Suprapubic skin (tissue), 4 donors: ENCODE measurements around the gene DST. TPM values are rescaled to one million over a fixed set of nuclear protein-coding genes. Genes with fewer than 3 reads are reported as not detected.

Source experiments
- DNase-seq, 2 donors: peaks; one replicate each; pipeline ENCODE4 v3.0.0-alpha.2; 2019; ENCODE audit warnings: low spot score in 2 of 2
- H3K27ac ChIP-seq: fragments of 200-600 bp; sonication (generic); one replicate; pipeline ENCODE4 v1.5.1; 2019
- H3K27me3 ChIP-seq: fragments of 200-600 bp; sonication (generic); one replicate; pipeline ENCODE4 v1.5.1; 2019
- H3K36me3 ChIP-seq: fragments of 200-600 bp; sonication (generic); one replicate; pipeline ENCODE4 v1.5.1; 2019
- H3K4me1 ChIP-seq: fragments of 200-600 bp; sonication (generic); one replicate; pipeline ENCODE4 v1.5.1; 2019
- H3K4me3 ChIP-seq: fragments of 200-600 bp; sonication (generic); one replicate; pipeline ENCODE4 v1.5.1; 2019; ENCODE audit warnings: mild to moderate bottlenecking
- H3K9me3 ChIP-seq: fragments of 200-600 bp; sonication (generic); one replicate; pipeline ENCODE4 v1.5.1; 2019
- EP300 ChIP-seq: sonication (generic); formaldehyde crosslinking; IDR thresholded peaks from one replicate; pipeline ENCODE4 v1.6.1; 2017; ENCODE audit warnings: antibody characterized with exemption
- POLR2A ChIP-seq, 2 donors: fragments of 450-650 bp; IDR thresholded peaks; one replicate each; pipeline ENCODE4 v1.6.1; 2017; ENCODE audit warnings: antibody characterized with exemption in 2 of 2, mild to moderate bottlenecking in 2 of 2, moderate library complexity in 2 of 2
- POLR2AphosphoS5 ChIP-seq, 3 donors: sonication (generic); formaldehyde crosslinking; IDR thresholded peaks; one replicate each; pipeline ENCODE4 v1.6.1; 2017; ENCODE audit warnings: antibody characterized with exemption in 3 of 3
- WGBS: methylation state at CpG from one replicate; pipeline ENCODE4 v1.1.5; 2018; 5-methylcytosine and 5-hydroxymethylcytosine counted together
- total RNA-seq, 4 donors: library from RNA; depleted of rRNA; stranded (reverse); fragments of >200 nt; gene quantifications; one replicate each; pipeline ENCODE4 v1.1.0, GENCODE V29; 2016
- TF ChIP-seq, protein P1 (sequence below), 2 donors: fragments of 200-600 bp in 1 of 2; fragments of 450-650 bp in 1 of 2; sonication (generic) in 1 of 2; IDR thresholded peaks; one replicate each; pipeline ENCODE4 v1.5.1; 2016 to 2019; ENCODE audit warnings: antibody characterized with exemption in 2 of 2, mild to moderate bottlenecking in 1 of 2, moderate library complexity in 1 of 2

Gene DST
- total RNA-seq, 4 donors from 2014 or later = 637 to 1,048 (median 751) TPM

GRCh38 chr6:56593801-56594318, 48.8 kb downstream of the DST start:
- DNase-seq = no peak
- Histone ChIP-seq H3K4me1 (peaks cover 14% of the 10 kb centered on the region), H3K27ac (no peak overlapping the region), H3K27me3 (no peaks in the 10 kb centered on the region), H3K9me3 (no peaks in the 10 kb centered on the region), H3K4me3 (no peak overlapping the region), H3K36me3 (peaks cover 44% of the 10 kb centered on the region)
- TF ChIP-seq POLR2A (IDR thresholded peaks at IDR 0.05) = no peak
- no peak for TF ChIP-seq EP300
- no peak for TF ChIP-seq POLR2AphosphoS5 (IDR thresholded peaks at IDR 0.05)
- TF ChIP-seq, protein P1, sequence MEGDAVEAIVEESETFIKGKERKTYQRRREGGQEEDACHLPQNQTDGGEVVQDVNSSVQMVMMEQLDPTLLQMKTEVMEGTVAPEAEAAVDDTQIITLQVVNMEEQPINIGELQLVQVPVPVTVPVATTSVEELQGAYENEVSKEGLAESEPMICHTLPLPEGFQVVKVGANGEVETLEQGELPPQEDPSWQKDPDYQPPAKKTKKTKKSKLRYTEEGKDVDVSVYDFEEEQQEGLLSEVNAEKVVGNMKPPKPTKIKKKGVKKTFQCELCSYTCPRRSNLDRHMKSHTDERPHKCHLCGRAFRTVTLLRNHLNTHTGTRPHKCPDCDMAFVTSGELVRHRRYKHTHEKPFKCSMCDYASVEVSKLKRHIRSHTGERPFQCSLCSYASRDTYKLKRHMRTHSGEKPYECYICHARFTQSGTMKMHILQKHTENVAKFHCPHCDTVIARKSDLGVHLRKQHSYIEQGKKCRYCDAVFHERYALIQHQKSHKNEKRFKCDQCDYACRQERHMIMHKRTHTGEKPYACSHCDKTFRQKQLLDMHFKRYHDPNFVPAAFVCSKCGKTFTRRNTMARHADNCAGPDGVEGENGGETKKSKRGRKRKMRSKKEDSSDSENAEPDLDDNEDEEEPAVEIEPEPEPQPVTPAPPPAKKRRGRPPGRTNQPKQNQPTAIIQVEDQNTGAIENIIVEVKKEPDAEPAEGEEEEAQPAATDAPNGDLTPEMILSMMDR (IDR thresholded peaks at IDR 0.05) = no peak
- 63% methylated on average over 5 of the region's 5 CpGs for WGBS

DNA sequence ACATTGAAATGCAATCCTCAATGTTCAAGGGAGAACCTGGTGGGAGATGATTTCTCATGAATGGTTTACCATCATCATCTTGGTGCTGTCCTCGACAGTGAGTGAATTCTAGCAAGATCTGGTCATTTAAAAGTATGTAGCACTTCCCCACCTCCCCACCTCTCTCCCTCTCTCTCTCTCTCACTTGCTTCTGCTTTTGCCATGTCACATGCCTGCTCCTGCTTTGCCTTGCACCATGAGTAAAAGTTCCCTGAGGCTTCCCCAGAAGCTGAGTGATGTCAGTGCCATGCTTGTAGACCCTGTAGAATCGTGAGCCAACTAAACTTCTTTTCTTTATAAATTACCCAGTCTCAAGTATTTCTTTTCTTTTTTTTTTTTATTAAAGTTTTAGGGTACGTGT, 60.5 kb downstream of the DST start:
- H3K36me3 ChIP-seq = no peaks in the 10 kb centered on the region
- H3K4me1 ChIP-seq = no peaks in the 10 kb centered on the region
- DNase-seq = no peak
- no peak overlapping the region for H3K27ac ChIP-seq
- H3K27me3 ChIP-seq = no peaks in the 10 kb centered on the region
- TF ChIP-seq EP300 = no peak
- TF ChIP-seq, protein P1 (IDR thresholded peaks at IDR 0.05) = no peak
- no peak overlapping the region for H3K4me3 ChIP-seq
- 77% methylated on average over 3 of the region's 3 CpGs for WGBS
- H3K9me3 ChIP-seq = no peaks in the 10 kb centered on the region

DNA sequence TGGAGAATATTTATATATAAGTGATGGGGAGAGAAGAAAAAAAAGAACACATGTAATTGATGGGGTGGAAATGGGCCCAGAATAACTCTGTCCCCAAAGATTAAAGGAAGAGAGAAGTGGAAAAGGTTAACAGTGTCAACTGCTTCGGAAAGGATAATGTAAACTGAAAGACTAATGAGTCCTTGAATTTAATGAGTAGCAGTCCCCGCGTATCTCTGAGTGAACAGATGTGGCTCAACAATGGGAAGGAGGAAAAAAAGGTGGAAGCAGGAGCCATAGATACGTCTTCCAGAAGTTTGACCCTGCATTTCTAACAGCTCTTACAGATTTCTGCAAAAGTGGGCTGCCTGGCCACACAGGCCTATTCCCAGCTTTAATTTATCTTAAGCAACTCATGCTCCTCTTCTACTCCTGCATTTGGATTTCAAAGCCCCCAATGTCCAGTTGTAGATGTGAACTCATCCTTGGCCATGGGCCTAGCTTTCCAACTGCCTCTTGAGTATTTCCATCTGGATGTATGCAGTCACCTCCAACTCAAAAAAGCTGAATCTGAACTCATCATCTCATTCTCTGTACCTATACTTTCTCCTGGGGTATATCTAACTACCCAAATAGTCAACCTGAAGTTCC, 61.3 kb downstream of the DST start:
- Histone ChIP-seq H3K27me3 (no peaks in the 10 kb centered on the region), H3K4me1 (no peaks in the 10 kb centered on the region), H3K36me3 (peaks cover under 1% of the 10 kb centered on the region), H3K9me3 (no peaks in the 10 kb centered on the region), H3K27ac (no peak overlapping the region), H3K4me3 (no peak overlapping the region)
- 83% methylated on average over 4 of the region's 4 CpGs for WGBS
- TF ChIP-seq POLR2AphosphoS5 (IDR thresholded peaks at IDR 0.05) (no peak), POLR2A (IDR thresholded peaks at IDR 0.05) (no peak), EP300 (no peak)
- TF ChIP-seq, protein P1 (IDR thresholded peaks at IDR 0.05) = no peak
- no peak for DNase-seq

DNA sequence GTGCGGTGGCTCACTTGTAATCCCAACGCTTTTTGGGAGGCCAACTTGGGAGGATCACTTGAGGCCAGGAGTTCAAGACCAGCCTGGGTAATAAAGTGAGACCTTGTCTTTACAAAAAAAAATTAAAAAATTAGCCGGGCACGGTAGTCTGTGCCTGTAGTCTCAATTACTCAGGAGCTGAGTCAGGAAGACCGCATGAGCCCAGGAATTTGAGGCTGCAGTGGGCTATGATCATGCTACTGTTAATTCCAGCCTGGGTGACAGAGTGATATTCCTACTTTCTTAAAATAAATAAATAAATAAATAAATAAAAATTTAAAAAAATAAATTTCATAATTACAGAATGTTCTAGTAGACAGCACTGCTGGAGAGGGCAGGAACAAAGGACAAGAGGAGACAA, 62.4 kb downstream of the DST start:
- Histone ChIP-seq H3K27me3 (no peaks in the 10 kb centered on the region), H3K4me3 (no peak overlapping the region)
- WGBS = 92% methylated on average over 5 of the region's 5 CpGs

GRCh38 chr6:56579155-56579851, 63.4 kb downstream of the DST start:
- H3K27me3 ChIP-seq = no peaks in the 10 kb centered on the region
- 84% methylated on average over 2 of the region's 2 CpGs for WGBS
- no peaks in the 10 kb centered on the region for H3K9me3 ChIP-seq
- no peaks in the 10 kb centered on the region for H3K4me1 ChIP-seq
- H3K4me3 ChIP-seq = no peak overlapping the region
- no peak for DNase-seq
- no peak for TF ChIP-seq EP300
- no peak overlapping the region for H3K27ac ChIP-seq
- H3K36me3 ChIP-seq = peaks cover 5% of the 10 kb centered on the region

More for the DNA sequence above, 62.4 kb downstream of the DST start:
- TF ChIP-seq, protein P1 (IDR thresholded peaks at IDR 0.05) = no peak
- no peak for TF ChIP-seq POLR2AphosphoS5 (IDR thresholded peaks at IDR 0.05)
- no peak for TF ChIP-seq POLR2A (IDR thresholded peaks at IDR 0.05)
- no peak for TF ChIP-seq EP300
- H3K36me3 ChIP-seq = peaks cover 5% of the 10 kb centered on the region
- DNase-seq = no peak
- no peak overlapping the region for H3K27ac ChIP-seq
- no peaks in the 10 kb centered on the region for H3K9me3 ChIP-seq
- H3K4me1 ChIP-seq = no peaks in the 10 kb centered on the region
